Common myeloid progenitor, CD34-positive (primary cell): ENCODE data around the gene RRAS2.

Source experiments
- CTCF ChIA-PET: fragments of 350-600 bp; sonication (Branson Sonifier 250); formaldehyde crosslinking; loops from one replicate; lab custom pipeline; 2021; ENCODE audit warnings: antibody characterized with exemption; lab: Charles Lee
- POLR2A ChIA-PET: fragments of 350-600 bp; sonication (Branson Sonifier 250); formaldehyde crosslinking; loops from one replicate; lab custom pipeline; 2021; ENCODE audit warnings: antibody characterized with exemption; lab: Charles Lee
- DNase-seq, 3 donors: peaks; one replicate each; pipeline versions ENCODE4 v3.0.0 to v3.0.0-alpha.2; 2013
- H3K27ac ChIP-seq, 2 experiments: 1 replicate in 1 of 2; 2 replicates in 1 of 2; pipeline ENCODE4 v1.7.0; 2013; ENCODE audit warnings: inconsistent platforms in 2 of 2, low read length in 2 of 2, mild to moderate bottlenecking in 2 of 2, low read depth in 1 of 2, moderate library complexity in 1 of 2; ENCODE audit not compliant: severe bottlenecking in 2 of 2, insufficient read depth in 1 of 2, poor library complexity in 1 of 2
- H3K27me3 ChIP-seq, 5 experiments: replicated peaks in 2 of 5; 1 replicate in 3 of 5; 2 replicates in 2 of 5; pipeline versions ENCODE4 v1.6.1 to v1.7.0; 2013; ENCODE audit warnings: low read length in 4 of 5, mild to moderate bottlenecking in 2 of 5, moderate library complexity in 2 of 5, inconsistent platforms in 1 of 5; ENCODE audit not compliant: insufficient read depth in 5 of 5, control insufficient read depth in 4 of 5
- H3K36me3 ChIP-seq, 4 experiments: 1 replicate in 2 of 4; 2 replicates in 2 of 4; pipeline versions ENCODE4 v1.6.1 to v1.7.0; 2013; ENCODE audit warnings: low read length in 3 of 4, control low read depth in 1 of 4, mild to moderate bottlenecking in 1 of 4; ENCODE audit not compliant: control insufficient read depth in 4 of 4, insufficient read depth in 4 of 4
- H3K4me1 ChIP-seq, 4 experiments: 1 replicate in 3 of 4; 2 replicates in 1 of 4; pipeline versions ENCODE4 v1.6.1 to v1.7.1; 2013; ENCODE audit warnings: low read length in 3 of 4, mild to moderate bottlenecking in 3 of 4, control low read depth in 1 of 4, inconsistent platforms in 1 of 4, moderate library complexity in 1 of 4; ENCODE audit not compliant: control insufficient read depth in 4 of 4, insufficient read depth in 4 of 4; ENCODE audit errors: control extremely low read depth in 1 of 4
- H3K4me3 ChIP-seq, 7 experiments: 1 replicate in 4 of 7; 2 replicates in 3 of 7; pipeline versions ENCODE4 v1.5.1 to v1.7.0; 2013; ENCODE audit warnings: mild to moderate bottlenecking in 7 of 7, low read length in 6 of 7, moderate library complexity in 6 of 7, inconsistent platforms in 2 of 7, low read depth in 2 of 7, control low read depth in 1 of 7; ENCODE audit not compliant: insufficient read depth in 4 of 7, control insufficient read depth in 1 of 7; ENCODE audit errors: extremely low read depth in 1 of 7
- H3K9me3 ChIP-seq, 5 experiments: 1 replicate in 4 of 5; 2 replicates in 1 of 5; pipeline versions ENCODE4 v1.6.1 to v1.7.1; 2013; ENCODE audit warnings: low read length in 4 of 5, mild to moderate bottlenecking in 2 of 5, inconsistent platforms in 1 of 5, low read depth in 1 of 5, moderate library complexity in 1 of 5; ENCODE audit not compliant: control insufficient read depth in 4 of 5, insufficient read depth in 2 of 5; ENCODE audit errors: control extremely low read depth in 1 of 5
- WGBS: methylation state at CpG from one replicate; pipeline ENCODE4 v1.1.5; 2013; ENCODE audit not compliant: insufficient coverage; 5-methylcytosine and 5-hydroxymethylcytosine counted together

Gene RRAS2

DNA sequence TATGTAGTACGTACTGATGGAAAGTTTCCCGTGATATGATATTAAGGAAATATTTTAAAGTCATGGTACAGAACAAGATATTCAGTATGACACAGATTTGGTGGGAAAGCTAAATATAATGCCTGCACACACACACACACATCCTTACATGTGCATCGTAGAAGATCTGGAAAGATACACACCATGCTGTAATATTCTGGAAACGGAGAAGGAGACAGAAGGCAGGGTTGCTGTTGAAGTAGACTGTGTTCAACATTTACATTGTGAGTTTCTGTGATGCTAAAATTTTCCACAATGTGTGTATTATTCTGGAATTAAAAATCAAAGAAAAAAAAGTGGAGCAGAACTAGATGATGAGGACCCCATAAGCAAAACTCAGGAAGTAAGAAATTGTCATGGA is 118.0 kb downstream of the RRAS2 start:
- POLR2A ChIA-PET: no interaction called here
- CTCF ChIA-PET: interaction anchor here (1.0 to 1.7 kb wide), 4 partner anchors 9 to 470 kb away, joined by 3 to 4 read pairs (median 4); no protein-coding TSS in a partner anchor
- Histone ChIP-seq H3K4me3 (no peak overlapping the region), H3K36me3 (no peaks in the 10 kb centered on the region), H3K27ac (no peak overlapping the region), H3K9me3 (no peaks in the 10 kb centered on the region), H3K27me3 (peaks cover 0 to 31% (median 3%) of the 10 kb centered on the region in 5 experiments), H3K4me1 (peaks cover 2 to 43% (median 16%) of the 10 kb centered on the region in 4 experiments)
- DNase-seq: no peak
- WGBS: 100% methylated on average over 1 of the region's 4 CpGs

DNA sequence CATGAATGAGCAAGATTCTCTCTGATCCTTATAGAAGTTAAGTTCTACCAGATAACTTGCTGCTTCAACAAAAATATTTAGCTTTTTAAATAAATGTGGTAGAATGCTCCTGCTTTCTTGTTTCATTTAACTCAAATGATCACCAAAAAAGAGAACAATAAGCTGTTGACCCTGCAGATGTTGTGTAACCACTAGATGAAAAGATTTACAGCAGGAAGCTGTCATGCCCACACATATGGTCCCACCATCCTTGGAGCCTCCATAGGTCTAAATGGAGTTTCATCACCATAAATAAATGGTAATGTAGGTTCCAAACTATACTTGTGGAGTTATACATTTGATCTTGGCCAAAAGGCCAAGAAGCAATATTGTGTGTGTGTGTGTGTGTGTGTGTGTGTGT is 118.8 kb downstream of the RRAS2 start:
- no peaks in the 10 kb centered on the region for H3K36me3 ChIP-seq
- no peak overlapping the region for H3K4me3 ChIP-seq
- no peak overlapping the region for H3K27ac ChIP-seq
- CTCF ChIA-PET: interaction anchor here (1.2 to 1.7 kb wide), 2 partner anchors 12 to 13 kb away, joined by 4 read pairs; no protein-coding TSS in a partner anchor
- POLR2A ChIA-PET: no interaction called here
- DNase-seq: peak; percentile 13 to 77 (median 70)
- H3K4me1 ChIP-seq: peaks cover 2 to 43% (median 16%) of the 10 kb centered on the region in 4 experiments
- no peaks in the 10 kb centered on the region for H3K9me3 ChIP-seq
- peaks cover 0 to 26% (median 0%) of the 10 kb centered on the region in 5 experiments for H3K27me3 ChIP-seq

DNA sequence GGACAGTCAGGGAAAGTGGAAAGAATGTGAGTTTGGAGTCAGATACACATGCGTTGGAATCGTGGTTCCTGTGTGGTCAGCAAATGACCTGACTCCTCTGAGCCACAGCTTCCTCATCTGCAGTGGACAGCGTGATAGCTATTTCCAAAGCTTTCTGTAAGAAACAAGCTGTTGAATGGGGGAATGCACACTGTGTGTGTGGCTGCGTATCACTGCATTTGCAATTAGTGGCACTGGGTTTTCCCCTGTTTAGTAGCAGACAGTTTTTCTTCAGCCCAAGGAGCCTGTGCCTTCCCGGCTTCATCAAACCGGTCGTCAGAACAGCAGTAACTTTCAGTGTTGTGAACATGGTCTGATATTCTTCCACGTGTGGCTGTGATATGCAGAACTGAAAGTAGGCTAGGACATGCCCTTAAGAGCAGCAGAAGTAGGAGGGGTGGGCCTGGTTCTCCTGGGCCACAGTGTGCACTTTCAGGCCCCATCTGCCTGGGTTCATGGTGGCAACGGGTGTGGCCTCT is 121.5 kb downstream of the RRAS2 start:
- POLR2A ChIA-PET: no interaction called here
- Histone ChIP-seq H3K36me3 (no peaks in the 10 kb centered on the region), H3K9me3 (no peaks in the 10 kb centered on the region), H3K4me1 (peaks cover 2 to 43% (median 16%) of the 10 kb centered on the region in 4 experiments), H3K4me3 (no peak overlapping the region), H3K27ac (no peak overlapping the region), H3K27me3 (peaks cover 0 to 27% (median under 1%) of the 10 kb centered on the region in 5 experiments)
- peak; percentile 22 to 56 (median 39) for DNase-seq
- CTCF ChIA-PET: interaction anchor here (1.0 to 2.9 kb wide), 3 partner anchors 283 to 465 kb away, joined by 3 to 8 read pairs (median 3); no protein-coding TSS in a partner anchor
- 36% methylated on average over 7 of the region's 9 CpGs for WGBS

DNA sequence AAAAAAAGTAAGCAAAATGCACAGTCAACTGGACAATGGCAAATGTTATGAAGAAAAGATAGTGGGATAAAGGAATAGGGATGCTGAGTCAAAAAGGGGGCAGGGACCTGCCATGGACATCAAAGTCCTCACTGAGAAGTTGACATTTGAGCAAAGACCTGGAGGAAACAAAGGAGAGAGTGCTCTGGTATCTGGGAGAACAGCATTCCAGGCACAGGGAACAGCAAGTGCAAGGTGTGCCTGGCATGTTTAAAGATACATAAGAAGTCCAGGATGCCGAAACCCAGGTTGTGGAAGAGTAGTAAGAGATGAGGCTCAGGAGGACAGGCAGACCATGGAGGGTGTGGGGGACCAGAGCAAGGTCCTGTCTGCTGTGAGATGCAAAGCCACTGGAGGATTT is 123.3 kb downstream of the RRAS2 start:
- WGBS: 92% methylated on average over 1 of the region's 1 CpG
- Histone ChIP-seq H3K36me3 (no peaks in the 10 kb centered on the region), H3K4me3 (no peak overlapping the region), H3K4me1 (peaks cover 2 to 27% (median 11%) of the 10 kb centered on the region in 4 experiments), H3K9me3 (no peaks in the 10 kb centered on the region), H3K27me3 (peaks cover 0 to 34% (median 3%) of the 10 kb centered on the region in 5 experiments), H3K27ac (no peak overlapping the region)
- no peak for DNase-seq
- ChIA-PET CTCF (no interaction called here), POLR2A (no interaction called here)

DNA sequence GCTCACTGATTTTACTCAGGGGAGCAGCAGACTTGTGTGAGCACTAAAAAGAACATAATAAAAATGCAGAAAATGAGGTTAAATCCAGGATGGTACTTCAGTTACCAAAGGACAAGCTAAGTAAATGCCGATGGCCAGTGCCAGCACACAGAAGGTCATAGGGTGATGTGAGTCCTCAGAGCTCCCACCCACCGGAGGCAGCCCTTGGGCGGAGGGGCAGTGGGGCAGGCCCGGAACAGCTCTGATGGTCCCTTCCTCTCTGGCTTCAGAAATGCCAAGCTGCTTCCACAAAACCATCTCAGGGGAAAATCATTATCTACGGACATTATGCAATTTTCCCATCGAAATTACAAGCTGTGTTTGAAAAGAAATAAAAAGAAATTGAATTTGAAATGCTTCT is 124.5 kb downstream of the RRAS2 start:
- DNase-seq: no peak
- H3K4me1 ChIP-seq: peaks cover 0 to 17% (median 5%) of the 10 kb centered on the region in 4 experiments
- POLR2A ChIA-PET: no interaction called here
- no peaks in the 10 kb centered on the region for H3K36me3 ChIP-seq
- CTCF ChIA-PET: no interaction called here
- 93% methylated on average over 3 of the region's 6 CpGs for WGBS
- H3K27ac ChIP-seq: no peak overlapping the region
- H3K27me3 ChIP-seq: peaks cover 0 to 37% (median 3%) of the 10 kb centered on the region in 5 experiments
- no peaks in the 10 kb centered on the region for H3K9me3 ChIP-seq
- no peak overlapping the region for H3K4me3 ChIP-seq

DNA sequence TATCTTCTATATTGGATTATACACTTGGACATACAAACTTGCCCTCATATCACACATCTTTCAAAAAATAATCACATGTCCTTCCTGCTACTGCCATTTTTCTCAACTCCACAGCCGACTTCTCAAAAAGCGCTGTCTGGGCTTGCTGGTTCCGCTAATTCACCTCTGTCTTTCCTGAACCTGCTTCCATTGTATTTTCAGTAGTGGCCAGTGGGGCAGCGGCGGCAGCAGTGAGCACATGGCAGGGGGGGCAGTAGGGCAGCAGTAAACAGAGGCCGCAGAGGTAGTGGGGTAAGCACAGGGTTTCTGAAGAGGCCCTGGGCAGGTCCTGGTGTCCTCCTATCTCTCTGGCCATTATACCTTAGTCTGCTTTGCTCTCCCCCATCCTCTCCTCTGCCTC is 126.3 kb downstream of the RRAS2 start:
- no peak overlapping the region for H3K4me3 ChIP-seq
- CTCF ChIA-PET: interaction anchor here (0.6 to 1.0 kb wide), 3 partner anchors 9 to 276 kb away, joined by 3 to 4 read pairs (median 3); no protein-coding TSS in a partner anchor
- peaks cover 0 to 36% (median 3%) of the 10 kb centered on the region in 5 experiments for H3K27me3 ChIP-seq
- DNase-seq: no peak
- H3K27ac ChIP-seq: no peak overlapping the region
- WGBS: 66% methylated on average over 5 of the region's 6 CpGs
- H3K36me3 ChIP-seq: no peaks in the 10 kb centered on the region
- H3K4me1 ChIP-seq: peaks cover 0 to 15% (median 4%) of the 10 kb centered on the region in 4 experiments
- peaks cover 0 to 5% (median 0%) of the 10 kb centered on the region in 5 experiments for H3K9me3 ChIP-seq
- POLR2A ChIA-PET: no interaction called here

DNA sequence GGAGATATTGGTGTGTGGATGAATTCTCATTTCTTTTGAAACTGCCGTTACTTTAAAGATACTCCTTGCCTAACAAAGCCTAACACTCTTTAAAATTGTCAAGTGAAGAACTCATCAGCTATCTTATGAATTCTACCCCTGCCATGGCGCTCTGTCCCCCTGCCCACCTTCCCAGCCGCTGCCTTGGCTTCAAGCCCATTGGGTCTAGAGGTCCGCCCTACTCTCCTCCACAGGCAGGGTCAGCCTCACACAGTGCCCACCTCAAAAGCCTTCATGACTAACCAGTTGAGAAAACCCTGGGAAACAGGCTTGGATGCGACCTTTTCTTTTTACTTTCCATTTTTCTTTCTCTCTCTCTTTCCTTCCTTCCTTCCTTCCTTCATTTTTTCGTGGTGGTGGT is 128.6 kb downstream of the RRAS2 start:
- CTCF ChIA-PET: interaction anchor here (1.7 kb wide), 1 partner anchor 10 kb away, joined by 3 read pairs; no protein-coding TSS in a partner anchor
- Histone ChIP-seq H3K36me3 (no peaks in the 10 kb centered on the region), H3K4me1 (peaks cover 0 to 4% (median 0%) of the 10 kb centered on the region in 4 experiments), H3K4me3 (no peak overlapping the region), H3K9me3 (peaks cover 0 to 8% (median 4%) of the 10 kb centered on the region in 5 experiments), H3K27ac (no peak overlapping the region), H3K27me3 (peaks cover 0 to 26% (median 3%) of the 10 kb centered on the region in 5 experiments)
- POLR2A ChIA-PET: no interaction called here
- WGBS: 97% methylated on average over 3 of the region's 6 CpGs
- DNase-seq: no peak
